GM21367 (cell line): ENCODE data around the gene ESPN.
"Not testable (repeated sequence)": the region's sequence is repeated elsewhere in the genome, so short reads cannot be mapped to it uniquely, and the experiment has no call there.

Source experiments
- ATAC-seq: cut with Tn5 transposase; IDR thresholded peaks from one replicate; pipeline ENCODE4 v1.9.1; 2021; ENCODE audit not compliant: unreplicated experiment

Gene ESPN

DNA sequence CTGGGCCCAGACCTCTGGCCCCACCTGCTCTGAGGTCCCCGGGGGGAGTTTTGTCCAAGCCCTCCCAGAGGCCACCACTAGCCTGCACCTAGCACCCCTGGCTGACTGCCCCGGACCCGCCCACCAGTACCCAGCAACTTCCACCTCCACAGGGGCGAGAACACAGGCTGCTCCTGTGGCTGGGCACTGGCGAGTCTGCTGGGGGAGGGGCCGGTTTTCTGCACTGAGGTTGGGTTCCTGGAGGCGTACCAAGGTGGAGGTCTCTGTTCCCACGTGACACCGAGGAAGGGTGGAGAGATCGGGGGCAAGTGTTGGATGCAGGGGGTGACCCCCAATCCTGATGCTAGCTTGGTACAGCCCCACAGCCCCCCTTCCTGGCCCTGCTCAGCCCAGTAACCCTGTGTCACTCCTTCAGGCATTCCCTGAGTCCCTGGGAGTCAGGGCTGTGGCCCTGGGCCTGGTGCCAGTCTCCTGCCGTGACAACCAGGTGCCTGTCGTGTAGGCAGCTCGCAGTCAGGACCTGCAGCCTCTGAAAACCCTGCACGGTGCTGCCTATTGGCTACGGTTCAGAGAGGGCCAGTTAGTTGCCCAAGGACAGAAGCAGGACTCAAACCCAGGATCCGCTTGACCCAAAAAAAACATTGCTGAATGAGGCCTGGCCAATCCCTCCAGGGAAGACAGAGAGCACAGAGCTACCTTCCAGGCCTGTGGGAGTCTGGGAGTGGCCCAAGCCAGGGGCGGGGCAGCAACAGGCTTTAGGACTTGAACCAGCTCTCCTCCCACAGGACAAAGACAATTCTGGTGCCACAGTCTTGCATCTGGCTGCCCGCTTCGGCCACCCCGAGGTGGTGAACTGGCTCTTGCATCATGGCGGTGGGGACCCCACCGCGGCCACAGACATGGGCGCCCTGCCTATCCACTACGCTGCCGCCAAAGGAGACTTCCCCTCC, 3.1 kb downstream of the ESPN start:
- ATAC-seq, result no peak

DNA sequence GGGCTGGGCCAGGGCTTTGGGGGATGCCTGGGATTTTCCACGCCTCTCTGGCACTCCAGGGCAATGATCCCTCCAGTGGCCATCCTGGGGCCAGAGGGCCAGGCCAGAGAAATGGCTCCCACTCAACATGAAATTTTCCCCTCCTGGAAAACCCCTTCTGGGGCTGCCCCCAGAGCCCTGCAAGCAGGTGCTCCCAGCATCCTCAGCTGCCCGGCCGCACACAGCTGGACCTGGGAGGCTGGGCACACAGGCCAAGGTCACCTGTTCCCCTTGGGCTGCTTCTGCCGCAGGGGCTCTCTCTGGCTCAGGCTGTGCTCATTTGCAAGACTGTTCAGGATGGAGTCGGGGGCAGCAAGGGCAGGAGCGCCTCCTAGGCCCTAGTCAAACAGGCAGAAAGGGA, 3.9 kb downstream of the ESPN start:
- ATAC-seq, result not testable (repeated sequence)

DNA sequence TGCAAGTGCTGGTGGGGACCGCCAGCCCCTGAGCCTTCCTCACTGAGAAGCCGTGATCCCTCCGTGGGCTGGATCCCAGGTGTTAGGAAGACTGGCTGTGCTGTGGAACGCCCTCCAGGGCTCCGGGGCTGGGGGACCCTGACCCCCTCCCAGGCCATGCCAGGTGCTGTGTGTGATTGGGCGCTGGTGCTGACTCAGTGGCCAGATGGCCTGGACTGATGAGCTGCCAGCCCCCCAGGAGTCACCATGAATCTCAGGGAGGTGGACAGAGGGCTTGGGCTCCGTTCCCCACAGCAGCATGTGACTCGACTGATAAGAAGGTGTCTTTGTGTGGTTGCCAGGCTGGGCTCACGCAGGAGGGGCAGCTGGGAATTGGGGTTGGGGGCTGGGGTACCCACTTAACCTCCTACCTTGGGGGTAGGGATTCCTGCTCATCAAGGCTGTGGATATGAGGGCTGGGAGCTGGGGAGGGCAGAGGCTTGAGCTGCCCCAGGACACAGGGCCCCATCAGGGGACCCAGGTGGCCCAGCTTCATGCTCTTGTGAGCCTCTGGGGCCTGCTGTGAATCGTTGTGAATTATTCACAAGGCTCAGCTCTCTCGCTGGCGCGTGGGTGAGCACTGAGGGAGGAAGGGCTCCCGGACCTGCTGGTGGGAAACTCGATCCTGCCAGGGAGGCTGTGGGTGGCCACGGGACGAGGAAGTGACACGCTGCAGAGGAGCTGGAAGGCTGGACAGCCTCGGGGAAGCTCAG, 5.3 kb downstream of the ESPN start:
- not testable (repeated sequence) for ATAC-seq

DNA sequence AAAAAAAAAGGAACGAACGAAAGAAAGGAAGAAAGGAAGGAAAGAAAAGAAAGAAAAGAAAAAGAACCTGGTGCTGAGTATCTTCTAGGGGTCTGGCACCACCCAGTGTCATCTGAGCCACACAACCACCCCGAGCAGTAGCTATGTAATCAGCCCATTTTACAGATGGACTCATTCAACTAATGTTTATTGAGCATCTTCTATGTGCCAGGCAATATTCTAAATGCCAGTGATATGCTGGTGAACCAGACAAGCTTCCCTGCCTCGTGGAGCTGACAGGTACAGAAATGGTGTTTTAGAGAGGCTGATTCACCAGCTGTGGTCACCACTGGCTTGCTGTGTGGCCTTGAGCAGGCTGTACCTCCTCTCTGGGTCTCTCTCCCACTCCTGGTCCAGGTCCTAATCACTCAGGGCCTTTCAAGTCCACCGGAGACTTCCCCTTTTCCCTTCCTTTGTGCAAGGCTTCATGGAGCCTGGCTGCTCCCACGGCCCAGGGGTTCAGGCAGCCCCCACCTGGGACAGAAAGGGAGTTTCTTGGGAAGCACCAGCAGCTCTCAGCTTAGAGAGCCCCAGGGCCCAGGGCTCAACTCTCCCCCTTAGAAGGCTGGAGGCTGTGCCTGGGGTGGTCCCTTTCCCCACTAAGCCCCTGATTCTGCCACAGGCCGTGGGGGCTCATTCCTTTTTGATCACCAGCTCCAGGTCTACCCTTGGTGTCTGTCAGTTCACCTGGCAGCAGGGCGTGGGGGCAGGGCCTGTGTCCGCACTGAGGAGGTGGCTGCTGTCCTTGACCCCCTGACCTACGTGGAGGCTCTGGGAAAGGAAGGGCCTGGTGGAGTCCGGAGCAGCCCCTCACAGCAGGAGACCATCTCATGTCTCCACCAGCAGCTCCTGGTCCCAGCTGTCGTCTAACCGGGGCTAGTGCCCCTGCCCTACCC, 7.3 kb downstream of the ESPN start:
- not testable (repeated sequence) for ATAC-seq

DNA sequence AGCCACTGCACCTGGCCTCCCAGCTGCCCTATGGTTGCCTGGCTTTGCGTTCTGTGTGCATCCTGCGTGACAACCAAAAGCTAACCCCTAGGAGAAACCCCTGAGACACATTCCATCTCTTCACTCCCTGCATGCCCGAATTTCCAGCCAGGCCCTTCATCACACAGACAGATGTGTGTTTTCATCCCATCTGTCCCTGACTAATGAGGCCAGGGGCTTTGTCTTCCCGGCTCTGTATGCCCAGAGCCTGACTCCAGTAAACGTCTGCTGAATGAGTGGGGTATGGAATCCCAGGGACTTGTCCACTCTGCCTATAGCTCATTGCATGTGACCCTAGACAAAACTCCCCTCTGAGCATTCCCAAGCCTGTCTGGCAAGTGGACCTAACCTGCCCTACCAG, 9.6 kb downstream of the ESPN start:
- no peak for ATAC-seq

DNA sequence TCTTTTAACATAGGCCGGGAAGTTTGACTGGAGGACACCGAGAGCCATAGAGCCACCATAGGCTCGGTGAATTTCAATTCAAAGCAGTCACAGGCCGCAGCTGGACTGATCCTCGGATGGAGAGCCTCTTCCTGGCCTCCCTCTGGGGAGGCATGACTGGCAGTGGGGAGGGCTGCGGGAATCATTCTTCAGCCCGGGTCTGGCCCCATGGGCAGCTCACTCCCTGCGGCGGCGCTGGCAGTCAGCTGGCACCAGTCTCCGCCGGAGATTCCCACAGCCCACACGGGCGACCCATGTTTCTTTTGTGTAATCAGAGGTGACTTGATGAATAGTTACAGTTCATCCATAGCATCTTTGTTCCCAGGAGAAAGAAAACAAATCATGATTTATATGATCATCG, 10.6 kb downstream of the ESPN start:
- no peak for ATAC-seq

DNA sequence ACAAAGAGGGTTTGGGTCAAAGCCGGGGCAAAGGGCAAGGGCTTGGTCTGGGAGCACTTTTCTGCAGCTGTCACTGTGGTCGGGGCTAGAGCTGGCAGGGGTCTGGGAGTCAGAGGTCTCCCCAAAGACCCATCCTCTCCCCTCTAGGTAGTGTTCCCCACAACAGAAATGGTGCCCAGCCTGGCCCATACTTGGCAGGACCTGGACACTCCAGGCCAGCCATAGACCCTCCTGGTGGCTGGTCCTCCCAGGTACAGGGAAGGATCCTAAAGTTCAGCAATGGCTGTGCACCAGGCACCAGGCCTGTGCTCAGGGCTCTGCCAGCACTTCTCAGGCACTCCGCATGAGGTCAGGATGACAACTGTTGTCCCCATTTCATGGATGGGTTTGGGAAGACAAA, 11.0 kb downstream of the ESPN start:
- no peak for ATAC-seq

DNA sequence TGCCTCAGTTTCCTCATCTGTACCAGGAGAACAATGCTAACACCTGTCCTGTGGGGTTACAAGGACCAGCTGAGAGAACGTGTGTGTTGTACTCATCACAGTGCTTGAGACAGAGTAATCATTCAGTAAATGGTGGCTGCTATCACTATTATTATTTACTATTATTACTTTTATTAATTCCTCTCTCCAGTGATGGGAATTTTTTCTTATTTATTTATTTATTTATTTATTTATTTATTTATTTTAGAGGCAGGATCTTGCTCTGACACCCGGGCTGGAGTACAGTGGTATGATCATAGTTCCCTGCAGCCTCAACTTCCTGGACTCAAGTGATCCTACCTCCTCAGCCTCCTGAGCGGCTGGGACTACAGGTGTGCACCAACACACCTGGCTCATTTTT, 11.7 kb downstream of the ESPN start:
- ATAC-seq, result not testable (repeated sequence)

DNA sequence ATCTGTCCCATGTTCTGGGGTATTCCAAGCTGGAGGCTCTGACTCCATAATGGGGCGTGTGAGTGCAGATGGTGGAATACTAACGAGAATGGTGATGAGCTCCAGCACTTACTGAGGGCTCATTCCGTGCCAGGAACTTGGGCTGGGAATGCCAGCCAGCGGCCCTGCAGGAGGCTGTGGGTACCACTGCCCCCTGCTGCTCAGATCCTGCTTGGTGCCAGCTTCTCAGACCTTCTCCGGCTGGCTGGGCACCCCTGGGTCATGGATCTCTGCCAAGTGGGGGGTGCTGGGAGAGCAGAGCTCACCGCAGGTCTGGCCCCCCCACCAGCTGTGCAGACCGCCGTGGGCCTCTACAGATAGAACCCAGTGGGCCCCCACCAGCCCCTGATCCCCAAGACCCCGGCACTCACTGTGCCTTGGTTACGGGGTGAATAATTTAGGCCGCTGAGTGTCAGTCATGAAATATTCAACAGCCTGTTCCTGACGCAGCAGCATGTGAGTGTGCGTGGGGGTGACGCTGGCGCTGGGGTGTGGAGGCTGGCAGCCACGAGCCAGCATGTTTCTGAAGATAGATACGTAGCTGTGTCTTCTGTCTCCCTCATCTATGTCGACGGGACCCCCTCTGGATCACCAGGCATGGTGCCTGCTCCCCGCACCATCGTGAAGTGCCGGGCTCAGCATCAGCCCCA, 12.6 kb downstream of the ESPN start:
- ATAC-seq, result not testable (repeated sequence)

DNA sequence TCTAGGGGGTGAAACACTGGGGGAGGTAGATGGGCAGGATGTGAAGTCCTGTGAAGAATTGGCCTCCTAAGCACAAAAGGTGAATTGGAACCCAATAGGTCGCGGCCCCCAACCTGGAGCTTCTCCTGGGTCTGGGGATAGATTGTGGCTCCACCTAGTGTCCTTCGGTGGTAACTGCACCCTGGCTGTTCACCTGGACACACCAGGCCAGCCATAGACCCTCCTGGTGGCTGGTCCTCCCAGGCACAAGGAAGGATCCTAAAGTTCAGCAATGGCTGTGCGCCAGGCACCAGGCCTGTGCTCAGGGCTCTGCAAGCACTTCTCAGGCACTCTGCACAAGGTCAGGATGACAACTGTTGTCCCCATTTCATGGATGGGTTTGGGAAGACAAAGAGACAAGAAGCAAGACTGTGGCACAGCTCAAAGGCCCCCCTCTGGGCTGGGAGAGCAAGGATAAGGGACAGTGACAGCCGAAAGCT, 13.5 kb downstream of the ESPN start:
- peak; percentile 51 for ATAC-seq

DNA sequence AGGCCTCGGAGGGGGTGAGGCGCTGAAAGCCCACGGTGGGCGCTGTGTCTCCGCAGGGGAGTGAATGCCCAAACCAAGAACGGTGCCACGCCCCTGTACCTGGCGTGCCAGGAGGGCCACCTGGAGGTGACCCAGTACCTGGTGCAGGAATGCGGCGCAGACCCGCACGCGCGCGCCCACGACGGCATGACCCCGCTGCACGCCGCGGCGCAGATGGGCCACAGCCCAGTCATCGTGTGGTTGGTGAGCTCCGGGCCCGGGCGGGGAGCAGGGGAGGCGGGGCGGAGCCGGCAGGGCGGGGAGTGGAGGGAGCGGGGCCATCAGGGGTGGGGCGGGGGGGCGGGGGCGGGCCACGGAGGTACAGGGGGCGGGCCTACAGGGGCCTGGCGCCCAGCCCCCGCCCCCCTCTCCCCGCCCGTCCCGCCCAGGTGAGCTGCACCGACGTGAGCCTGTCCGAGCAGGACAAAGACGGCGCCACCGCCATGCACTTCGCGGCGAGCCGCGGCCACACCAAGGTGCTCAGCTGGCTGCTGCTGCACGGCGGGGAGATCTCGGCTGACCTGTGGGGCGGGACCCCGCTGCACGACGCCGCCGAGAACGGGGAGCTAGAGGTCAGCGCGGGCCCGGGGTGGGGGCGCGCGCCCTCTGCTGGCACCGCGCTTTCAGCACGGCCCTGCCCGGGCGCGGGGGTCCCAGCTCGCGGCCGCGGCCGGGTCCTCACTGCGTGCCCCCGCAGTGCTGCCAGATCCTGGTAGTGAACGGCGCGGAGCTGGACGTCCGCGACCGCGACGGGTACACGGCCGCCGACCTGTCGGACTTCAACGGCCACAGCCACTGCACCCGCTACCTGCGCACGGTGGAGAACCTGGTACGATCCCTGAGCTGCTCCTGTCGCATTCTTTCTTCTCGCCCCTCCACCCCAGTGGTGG, 15.9 kb downstream of the ESPN start:
- no peak for ATAC-seq

DNA sequence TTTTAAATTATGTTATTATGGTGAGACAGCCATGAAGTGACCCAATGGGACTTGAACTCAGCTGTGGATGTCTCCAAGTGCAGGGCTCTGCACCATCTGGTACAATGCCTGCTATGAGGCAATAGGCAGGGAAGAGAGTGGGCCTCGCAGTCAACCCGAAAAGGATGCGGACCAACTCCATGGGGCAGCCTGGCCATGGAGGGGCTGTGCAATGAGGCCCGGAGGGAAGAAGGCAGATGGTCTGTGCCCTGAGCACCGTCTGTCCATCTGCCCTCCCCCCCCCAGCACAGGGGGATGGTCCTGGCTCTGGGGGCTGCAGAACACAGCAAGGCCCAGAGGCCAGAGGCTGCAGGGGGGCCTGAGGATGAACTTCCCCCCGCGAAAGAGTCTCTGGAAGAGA, 17.0 kb downstream of the ESPN start:
- no peak for ATAC-seq

DNA sequence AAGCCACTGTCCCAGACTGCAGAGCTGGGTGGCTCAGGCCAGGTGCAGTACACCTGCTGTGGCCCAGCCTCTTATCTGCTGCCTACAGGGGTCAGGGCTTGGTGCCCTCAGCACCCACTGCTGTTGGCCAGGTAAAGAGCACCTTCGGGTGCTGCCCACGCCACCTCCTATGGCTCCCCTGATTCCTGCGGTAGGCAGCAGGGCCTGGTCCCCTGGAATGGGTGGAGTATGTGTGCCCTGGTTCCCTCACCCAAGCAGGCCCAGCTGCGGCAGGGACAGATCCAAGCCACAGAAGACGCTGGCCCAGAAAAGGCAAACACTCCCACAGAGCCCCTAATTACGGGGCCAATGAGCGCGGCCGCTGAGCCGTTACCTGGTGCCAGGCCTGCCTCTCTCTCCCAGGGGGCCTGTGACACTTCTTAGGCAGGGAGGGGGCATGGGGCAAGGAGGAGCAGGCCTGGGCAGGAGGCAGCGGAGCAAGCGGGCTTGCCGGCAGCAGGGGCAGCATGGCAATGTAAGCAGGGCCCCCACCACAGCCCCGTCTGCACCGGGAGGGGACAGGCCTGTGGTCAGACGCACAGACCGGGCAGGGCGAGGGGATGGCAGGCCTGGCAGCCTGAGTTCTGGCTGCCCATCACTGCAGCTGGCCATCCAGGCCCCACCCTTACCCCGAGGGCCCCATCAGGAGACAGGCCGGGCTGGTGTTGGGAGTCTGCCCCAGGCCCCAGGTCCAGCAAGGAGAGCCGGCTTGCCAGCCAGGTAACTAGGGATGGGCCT, 19.0 kb downstream of the ESPN start:
- no peak for ATAC-seq

DNA sequence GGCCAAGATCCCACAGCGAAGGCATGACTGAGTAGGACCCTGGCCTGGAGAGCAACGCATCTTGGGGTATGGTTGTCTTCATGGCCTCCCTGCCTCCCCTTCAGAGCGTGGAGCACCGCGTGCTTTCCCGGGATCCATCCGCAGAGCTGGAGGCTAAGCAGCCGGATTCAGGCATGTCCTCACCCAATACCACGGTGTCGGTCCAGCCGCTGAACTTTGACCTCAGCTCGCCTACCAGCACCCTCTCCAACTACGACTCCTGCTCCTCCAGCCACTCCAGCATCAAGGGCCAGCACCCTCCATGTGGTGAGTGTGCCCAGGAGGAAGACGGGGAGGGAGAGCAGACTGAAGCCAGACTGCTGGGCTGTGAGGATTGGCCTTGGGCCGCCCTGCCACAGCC, 19.8 kb downstream of the ESPN start:
- ATAC-seq, result no peak

DNA sequence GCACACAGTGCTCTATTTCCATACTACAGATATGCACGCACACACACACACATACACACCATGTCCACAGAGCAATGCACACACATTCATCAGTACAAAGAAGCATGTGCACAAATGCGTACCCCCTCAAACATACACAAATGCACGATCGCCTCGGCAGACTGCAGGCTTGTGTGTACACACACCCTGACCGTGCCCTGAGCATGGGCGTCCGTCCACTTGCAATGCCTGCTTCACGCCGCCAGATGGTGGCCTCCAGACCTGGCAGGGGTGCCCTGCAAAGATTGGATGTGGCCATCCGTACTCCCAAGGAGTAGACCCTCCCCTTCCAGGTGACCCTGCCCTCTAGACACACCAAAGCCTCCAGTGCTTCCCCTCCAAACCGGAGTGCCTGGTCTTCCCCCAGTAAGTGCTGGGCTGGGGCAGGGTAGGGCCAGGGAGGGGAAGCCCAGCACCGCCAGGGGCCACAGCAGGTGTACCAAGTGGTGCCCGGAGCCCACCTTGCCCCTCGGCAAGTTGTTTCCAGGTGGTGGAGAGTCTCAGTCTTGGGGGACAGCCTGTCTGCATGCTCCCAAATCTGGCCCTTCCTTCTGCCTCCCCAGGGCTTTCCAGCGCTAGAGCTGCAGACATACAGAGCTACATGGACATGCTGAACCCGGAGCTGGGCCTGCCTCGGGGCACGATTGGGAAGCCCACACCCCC, 20.6 kb downstream of the ESPN start:
- no peak for ATAC-seq

DNA sequence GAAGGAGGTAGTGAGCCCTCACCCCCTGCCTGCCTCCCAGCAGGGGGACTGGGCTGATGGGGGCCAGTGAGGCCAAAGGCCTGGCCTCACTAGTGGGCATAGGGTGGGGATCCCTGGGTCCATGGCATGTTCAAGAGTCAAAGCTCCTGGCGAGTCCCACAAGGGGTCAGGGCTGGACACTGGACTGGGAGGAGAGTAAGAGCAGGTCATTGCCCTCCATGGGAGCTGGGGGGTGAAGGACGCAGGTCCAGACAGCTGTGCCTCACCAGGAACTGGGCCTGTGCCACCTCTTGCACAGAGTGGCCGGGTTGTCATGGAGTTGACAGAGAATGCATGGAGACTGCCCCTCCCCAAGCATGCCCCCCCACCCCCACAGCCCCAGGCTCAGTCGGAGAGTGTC, 21.4 kb downstream of the ESPN start:
- not testable (repeated sequence) for ATAC-seq

DNA sequence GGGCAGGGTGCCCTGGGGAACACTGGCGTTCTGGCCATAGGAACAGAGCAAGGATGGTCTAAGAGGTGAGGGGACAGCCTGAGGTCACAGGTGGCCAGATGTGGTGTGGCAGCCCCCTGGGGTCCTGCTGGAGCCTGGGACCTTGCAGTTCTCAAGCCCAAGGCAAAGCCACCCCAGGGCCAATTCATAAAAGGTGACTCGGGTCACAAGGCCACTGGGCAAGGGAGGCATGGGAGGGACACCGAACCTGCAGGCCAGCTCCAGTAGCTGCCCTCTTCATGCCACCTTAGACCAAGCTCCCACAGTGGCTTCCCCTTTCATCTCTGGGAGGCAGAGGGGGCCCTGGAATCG, 22.1 kb downstream of the ESPN start:
- ATAC-seq, result no peak
